HG03196 (cell line): ENCODE measurements around the gene KIF12.
"Not testable (repeated sequence)": the region's sequence is repeated elsewhere in the genome, so short reads cannot be mapped to it uniquely, and the experiment has no call there.

ENCODE experiments used
- ATAC-seq: cut with Tn5 transposase; IDR thresholded peaks from one replicate; pipeline ENCODE4 v1.9.1; 2021; ENCODE audit not compliant: unreplicated experiment

Gene KIF12

DNA sequence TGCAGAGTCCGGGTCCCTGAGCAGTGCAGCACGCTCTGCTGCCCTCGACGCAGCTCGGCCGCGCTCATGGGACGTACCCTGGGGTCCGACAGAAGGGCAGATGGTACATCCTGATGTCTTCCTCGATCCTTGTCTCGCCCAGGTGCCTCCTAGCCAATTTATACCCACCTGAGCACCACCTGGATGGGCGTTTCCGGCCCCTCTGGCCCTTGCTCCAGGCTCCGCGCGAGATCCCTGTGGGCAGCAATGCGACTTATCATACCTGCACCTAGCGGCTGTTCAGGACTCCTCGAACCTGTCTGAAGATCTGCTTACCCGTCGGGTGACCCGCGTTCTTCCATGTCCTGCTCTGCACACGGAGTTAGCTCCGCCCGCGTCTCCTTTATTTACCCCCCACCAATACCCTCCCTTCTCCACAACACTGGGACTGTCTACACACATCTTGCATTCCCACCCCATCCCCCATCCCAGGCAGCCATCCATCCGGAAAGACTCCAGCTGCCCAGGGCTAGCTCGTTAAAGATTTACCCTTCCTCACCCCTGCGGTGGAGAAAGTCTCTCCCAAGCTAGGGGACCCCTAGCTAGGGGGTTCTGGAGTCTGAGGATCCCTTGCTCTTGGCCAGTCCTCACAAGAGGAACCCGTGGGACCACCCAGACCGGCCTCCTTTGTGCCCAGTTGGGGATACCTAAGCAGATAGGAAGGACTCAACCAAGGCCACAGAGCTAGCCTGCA lies at the start of gene KIF12:
Gene KIF12 (minus strand): TSS at position 357 of the 733 bp plus-strand sequence. CDS start 16 bp downstream, at position 341.
- ATAC-seq, result no peak

DNA sequence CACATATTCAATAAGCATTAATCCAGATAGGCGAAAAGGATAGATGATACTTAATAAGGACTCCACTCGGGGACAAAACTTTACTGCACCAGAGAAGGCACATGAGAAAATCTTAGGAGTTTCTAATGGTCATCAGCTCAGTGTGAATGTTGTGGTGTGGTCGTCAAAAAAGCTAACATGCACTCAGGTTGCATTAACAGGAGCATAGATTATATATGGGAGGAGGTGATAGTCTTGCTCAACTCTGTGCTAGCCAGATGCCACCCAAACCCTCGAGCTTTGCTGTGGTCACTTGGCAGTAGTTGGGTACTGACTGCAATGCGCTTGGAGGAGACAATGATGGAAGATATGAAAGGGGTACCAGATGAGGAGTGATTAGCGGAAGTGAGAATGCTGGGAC lies 47.6 kb upstream of the KIF12 start:
- no peak for ATAC-seq

DNA sequence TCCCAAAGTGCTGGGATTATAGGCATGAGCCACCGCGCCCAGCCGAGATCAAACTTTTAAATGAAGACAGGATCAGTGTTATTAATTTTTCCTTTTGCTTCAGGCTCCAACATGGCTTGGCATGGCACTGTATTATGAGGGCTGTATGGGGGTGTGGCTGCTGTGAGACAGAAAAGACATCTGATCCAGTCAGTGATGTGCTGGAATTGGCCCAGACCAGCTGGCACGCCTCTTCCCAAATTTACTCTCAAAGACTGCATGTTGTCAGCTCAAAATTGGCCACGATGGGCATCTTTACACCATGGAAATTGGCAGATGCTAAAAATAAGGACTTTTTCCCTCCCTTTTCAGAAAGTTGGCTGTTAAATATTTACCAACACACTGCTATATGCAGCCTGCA lies 44.1 kb upstream of the KIF12 start:
- ATAC-seq, result no peak

DNA sequence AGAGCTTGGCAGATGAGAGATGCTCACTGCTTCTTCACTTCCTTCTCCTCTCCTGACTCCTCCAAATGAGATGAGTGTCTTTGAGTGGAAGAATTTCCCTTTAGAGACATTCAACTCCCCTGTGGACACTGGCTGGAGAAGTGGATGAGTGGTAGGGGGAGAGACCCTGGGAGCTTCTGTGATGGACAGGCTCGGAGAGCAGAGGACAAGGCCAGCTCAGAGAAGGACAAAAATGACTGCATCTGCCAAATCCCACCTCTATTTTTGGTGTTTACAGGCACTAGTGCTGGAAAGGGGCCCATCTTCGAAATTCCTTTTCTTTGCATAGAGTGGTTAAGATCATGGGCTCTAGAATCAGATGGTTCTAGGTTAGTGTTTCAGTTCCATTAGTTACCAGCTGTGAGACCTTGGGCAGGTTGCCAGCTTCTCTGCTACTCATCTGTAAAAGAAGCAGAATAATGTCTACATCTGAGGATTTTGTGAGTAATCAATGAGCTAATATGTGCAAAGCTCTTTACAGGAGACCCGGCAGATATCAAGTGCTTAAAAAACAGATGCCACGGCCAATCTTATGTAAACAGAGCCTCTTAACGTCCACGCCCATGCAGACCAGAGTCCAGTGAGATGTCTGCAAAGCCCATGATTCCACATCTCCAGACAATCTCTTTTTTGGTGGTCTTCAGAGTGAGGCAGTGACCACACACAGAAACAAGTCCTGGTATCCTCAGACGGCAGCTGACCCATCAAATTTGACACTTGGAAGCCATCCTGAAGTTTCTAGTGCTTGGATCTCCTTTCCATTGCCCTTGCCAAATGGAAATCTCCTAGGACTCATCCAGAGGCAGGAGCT lies 42.7 kb upstream of the KIF12 start:
- ATAC-seq, result no peak

DNA sequence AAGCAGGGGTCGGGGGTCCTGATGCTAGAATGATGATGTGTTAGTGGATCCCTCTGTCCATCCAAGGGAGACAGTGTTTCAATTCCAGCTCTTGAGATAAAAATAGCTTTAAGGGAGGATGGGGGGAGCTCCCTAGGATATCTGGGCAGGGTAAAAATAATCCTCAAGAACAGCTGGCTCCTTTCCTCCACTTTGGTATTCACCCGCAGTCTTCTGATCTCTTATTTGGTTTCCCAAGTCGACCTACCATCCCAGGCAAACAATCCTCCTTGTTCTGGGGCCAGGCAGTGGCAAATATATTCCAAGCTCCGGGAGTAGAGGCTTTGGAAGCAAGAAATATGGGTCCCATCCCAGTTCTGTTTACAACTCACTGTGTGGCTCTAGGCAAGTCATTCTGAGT lies 41.8 kb upstream of the KIF12 start:
- ATAC-seq, result no peak

DNA sequence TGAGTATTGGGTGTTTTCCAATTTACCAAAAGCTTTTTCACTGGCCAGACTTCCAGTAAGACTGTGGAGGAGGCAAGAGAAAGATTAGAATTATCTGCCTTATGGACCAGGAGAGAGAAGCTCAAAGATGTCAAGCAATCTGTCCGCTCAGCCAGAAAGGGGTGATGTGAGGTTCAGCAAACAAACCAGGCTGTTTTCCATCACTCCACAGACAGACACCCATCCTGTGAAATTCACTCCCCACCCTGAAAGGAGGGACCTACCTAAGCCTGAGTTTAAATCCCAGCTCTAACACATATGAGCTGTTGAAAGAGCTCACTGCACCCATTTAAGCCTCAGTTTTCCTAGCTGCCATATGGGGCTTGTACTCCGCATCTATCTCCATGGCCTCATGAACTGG lies 41.3 kb upstream of the KIF12 start:
- ATAC-seq, result no peak

DNA sequence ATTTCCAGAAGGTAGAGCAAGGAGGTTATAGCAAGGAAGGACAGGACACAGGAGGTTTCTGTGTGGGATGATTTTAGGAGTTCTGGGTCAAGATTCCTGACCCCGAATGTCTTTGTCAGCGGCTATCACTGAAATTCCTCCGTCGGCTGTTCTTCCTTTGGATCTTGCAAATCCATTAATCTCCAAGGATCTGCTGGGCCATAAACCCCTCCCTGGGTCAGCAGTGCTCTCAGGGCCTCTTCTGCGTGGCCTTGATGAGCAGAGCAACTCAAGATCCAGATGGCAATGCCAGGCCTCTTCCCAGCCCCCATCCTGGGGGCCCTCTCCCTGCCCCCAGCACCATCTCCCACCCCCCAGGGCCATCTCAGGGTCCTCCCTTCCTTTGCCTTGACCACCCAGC lies 40.0 kb upstream of the KIF12 start:
- ATAC-seq, result no peak

DNA sequence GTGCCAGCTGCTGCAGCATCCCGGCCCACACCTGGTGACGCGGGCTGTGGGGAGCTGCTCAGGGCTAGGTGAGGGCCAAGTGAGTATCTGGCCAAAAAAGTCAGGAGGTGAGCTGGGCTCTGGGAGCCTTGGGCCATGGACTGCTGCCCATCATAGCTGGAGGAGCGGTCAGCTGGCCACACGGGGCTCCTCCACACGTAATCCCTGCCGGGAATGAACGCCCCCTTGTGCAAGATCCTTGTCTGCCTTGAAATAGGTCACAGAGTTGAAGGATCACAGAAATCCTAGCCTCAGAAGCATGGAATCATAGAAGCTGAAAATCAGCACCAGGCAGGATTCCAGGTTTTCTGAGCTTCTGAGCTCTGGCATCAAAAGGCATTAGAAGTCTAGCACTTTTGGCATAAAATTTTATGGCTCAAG lies 39.5 kb upstream of the KIF12 start:
- ATAC-seq, result no peak

DNA sequence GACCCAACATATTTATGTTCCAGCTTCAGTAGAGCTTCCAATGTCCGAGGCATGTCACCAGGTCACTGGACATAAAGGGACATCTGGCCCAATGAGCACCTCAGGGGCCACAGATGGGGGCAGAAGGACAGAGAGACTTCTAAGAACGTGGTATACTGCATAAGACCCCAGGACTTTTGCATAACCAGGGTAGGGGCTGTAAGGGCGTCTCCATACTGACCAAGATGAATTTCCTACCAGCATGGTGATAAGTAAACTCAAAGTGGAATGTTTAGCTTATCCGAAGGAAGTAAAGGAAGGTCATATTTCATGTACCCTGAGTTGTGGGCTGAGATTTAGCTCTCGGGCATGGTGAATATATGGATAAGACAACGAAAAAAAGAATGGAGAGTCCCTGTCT lies 38.7 kb upstream of the KIF12 start:
- no peak for ATAC-seq

DNA sequence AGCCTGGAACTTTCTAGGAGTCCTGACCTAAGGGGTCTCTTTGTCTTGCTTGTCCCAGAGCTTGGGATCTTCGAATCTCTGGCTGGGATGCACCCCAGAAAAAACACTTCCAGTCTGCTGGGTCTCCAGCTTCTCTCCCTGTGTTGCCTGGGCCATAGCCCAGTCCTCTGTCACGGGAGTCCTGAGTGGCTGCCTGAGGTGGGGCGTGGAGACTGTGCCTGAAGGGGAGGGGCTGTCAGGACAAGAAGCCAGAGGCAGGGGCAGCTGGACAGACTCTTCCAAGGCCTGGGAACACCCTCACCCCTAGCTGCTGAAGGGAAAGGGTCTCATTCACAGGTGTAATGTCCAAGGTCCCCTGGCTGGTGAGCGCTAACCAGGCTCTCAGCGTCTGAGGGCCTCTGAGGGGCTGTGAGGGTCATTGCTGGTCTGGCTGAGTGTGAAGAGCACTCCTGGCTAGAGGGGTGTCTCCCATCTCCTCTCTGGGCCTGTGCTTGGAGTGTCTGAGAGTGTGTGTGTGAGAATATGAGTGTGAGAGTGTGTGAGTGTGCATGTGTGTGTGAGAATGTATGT lies 35.8 kb upstream of the KIF12 start:
- no peak for ATAC-seq

DNA sequence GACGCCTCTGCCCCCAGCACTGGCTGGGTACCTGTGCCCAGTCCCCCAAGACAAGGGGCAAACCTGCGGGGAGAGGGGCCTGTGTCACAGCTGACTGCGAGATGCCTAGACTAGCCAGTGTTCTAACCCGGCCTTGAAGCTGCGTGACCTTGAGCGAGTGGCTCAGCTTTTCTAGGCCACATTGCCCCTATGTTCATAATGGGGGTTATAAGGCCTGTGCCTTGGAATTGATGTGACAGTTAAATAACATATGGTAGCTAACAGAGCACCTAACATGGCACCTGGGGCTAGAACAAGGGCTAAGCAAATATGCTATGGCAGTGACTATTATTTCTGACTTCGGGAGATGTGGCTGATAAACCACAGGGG lies 33.4 kb upstream of the KIF12 start:
- ATAC-seq, result no peak

DNA sequence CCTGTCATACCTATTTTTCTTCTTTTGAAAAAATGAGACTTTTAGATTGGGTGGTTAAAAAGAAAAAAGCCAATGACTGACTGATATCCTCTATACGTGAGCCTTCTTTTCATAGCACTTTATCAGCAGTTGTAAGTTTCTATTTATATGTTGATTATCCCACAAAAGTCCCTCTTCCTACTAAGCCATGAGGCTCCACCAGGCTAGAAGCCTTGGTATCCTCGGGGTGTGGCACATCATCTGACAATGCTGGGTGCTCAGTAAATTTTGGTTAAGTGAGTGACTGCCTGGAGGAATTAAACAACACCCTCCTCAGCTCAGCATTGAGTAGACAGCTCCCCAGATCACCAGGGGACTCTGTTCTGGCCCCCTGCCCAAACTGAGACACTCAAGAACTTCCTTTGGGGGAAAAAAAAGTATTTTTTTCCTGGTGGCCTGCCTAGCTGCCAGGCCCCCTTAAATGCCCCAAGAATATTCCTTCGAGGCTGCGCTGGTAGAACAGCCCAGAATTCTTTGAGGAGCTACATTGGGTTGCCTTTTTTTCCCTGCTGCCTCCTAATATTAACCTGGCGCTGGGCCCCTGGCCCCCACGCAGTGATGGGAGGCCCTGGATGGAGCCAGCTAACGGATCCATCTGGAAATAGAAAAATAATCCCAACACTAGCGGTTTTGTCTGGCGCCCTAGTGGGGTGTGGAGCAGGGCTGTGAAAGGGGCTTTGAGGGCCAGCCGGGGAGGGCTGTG lies 32.9 kb upstream of the KIF12 start:
- no peak for ATAC-seq

DNA sequence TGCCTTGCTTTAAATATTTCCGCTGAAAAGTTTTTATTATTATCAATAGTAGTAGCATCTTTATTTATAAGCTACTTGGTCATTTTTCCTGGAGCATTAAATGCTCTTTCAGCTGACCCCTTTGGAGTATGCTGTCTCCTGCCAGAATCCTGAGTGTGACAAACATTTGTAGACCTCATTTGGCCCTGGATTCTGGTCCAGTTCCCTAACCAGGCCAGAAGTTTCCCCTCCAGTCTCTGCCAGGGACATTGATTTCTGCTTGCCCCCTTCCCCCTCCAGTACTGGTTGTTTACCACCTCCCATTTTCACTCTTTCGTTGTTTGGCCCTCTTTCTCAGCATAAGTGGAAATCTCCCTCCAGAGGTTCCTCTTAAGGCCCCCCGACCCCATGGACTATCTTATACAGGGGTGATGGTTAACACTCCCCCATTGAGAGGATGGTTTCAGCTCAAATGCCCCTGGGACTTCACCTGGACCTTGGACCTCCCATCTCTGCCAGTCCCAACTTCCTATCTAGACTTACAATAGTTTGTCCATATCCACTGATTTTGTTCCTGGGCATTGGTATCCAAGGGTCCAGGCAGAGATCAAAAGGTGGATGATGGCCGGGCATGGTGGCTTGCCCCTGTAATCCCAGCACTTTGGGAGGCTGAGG lies 31.7 kb upstream of the KIF12 start:
- ATAC-seq, result no peak

DNA sequence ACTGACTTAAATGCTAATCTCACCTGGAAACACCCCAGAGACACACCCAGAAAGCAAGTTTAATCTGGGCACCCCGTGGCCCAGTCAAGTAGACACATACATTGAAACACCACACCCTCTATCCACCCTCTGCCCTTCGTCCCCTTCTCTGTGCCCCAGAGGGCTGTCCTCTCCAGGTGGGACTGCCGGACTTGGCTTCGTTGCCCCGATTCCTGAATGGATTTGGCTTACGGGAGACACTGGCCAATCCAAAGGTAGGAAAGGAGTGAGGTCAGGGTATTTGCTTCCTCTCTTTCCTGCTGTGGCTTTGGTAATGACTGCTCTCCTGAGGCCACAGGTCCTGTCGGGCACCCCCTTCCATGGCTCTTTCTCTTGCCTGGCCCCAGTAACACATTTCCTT lies 31.0 kb upstream of the KIF12 start:
- ATAC-seq, result no peak

DNA sequence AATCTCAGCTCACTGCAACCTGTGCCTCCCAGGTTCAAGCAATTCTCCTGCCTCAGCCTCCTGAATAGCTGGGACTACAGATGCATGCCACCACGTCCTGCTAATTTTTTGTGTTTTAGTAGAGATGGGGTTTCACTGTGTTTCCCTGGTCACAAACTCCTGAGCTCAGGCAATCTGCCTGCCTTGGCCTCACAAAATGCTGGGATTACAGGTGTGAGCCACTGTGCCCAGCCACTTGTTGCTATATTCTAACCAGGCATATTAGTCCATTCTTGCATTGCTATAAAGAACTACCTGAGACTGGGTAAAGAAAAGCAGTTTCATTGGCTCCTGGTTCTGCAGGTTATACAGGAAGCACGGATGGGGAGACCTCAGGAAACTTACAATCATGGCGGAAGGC lies 29.7 kb upstream of the KIF12 start:
- not testable (repeated sequence) for ATAC-seq

DNA sequence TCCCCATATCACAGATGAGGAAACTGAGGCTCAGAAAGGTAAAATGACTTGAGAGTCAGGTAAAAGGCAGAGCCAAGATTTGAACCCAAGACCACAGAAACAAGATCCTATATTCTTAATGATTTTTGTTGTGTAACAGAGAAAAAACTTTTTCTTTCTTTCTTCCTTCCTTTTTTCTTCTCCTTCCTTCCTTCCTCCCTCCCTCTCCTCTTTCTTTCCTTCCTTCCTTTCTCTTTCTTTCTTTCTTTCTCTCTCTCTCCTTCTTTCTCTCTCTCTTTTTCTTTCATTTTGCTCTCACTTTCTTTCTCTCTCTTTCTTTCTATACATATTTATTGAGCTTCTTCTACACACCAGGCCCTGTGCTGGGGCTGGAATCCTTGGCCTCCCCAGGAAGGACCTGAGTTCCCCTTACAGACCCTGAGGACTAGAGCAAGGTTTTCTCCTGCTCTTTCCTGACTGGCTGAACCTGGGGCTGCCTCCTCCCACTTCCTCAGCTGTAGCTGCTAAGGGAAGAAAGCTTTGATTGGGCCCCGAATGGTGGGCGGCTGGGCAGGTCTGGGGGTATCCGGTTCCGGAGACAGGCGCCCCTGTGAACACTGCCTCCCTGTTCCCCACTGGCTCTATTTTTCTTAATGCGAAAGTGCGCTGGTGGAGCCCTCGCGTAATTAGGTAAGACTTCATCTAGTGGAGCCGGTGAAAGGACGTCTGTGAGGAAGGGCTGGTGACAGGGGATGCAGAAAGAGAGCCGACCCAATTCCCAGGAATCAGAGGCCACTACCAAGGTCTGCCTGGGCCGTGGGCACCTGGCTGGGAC lies 27.4 kb upstream of the KIF12 start:
- no peak for ATAC-seq

DNA sequence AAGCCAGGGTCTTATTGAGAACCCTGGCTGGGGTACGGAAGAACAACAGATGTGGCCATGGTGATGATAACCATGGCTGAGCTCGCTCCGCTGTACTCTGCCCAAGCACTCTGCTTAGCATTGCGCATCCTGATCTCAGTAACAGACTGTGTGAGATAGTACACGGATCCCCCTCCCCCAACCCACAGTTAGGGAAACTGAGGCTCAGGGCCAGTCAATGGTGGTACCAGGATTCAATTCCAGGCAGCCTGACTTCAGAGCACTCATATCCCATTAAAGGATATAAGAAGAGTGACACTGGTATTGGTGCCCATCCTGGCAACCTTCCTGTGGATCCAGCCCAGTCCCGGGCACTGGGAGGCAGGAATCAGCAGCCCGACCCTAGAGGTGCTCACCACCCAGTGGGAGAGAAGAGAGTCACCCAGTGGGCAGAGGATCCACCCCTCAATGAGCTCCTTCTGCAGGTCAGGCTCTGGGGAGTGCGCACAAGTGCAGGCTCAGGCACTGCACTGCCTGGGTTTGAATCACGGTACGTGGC lies 26.5 kb upstream of the KIF12 start:
- ATAC-seq, result no peak

DNA sequence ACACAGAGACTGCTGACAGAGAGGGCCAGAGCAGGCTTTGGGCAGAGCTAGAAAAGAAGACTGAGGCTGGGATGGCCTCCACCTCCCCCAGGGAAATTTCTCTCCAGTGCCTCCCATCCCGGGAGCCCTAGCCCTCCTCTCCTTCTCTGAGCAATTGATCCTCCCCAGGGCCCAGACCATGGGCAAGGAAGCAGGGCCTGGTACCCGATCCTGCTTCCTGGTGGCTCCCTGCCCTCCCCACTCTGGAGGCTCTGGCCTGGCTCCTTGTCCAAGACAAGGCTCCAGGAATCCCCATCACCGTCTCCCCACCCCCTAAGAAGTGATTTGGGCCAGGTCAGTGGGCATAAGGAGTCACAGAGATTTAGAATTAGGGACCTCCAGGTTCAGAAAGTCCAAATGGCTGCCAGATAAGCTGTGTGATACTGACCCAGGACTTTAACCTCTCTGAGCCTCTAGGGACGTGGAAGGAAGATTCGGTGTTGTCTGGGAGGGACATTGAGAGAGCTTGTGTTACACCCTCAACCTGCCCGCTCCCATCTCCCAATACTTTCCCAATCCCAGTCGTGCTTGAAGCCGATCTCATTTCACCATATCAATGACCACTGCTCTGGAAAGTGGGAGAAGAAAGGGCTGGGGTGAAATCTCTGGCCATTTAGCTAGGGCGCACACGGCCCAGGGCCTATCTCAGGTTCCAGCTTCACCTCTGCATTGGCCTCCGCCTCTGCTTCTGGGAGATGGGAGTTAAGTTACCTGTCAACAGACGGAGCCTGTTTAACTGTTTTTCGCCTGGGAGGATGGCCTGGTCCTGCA lies 25.8 kb upstream of the KIF12 start:
- no peak for ATAC-seq

DNA sequence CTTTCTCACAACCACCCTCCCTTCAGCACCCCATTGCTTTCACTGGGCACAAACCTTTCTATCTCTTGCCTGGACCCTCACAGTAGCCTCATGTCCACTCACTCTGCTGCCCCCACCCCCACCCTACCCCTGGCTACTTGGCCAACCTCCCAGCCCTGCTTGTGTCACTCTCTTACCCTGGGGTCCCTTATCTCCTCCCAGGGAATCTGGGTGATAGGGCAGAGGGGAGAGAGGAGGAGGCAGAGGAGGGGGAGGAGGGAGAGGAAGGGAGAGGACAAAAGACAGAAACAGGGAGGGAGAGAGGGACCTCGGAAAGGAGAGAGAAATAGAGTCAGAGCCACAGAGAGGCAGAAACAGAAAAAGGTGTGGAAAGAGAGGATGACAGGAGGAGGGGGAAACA lies 25.0 kb upstream of the KIF12 start:
- no peak for ATAC-seq
